Germinal center (tissue), 1 donor: ENCODE measurements around the gene NOA1.

Experiments used
- DNase-seq: peaks from one replicate; pipeline ENCODE4 v3.0.0; 2012; ENCODE audit warnings: mixed read lengths, low spot score

NOA1 gene

DNA sequence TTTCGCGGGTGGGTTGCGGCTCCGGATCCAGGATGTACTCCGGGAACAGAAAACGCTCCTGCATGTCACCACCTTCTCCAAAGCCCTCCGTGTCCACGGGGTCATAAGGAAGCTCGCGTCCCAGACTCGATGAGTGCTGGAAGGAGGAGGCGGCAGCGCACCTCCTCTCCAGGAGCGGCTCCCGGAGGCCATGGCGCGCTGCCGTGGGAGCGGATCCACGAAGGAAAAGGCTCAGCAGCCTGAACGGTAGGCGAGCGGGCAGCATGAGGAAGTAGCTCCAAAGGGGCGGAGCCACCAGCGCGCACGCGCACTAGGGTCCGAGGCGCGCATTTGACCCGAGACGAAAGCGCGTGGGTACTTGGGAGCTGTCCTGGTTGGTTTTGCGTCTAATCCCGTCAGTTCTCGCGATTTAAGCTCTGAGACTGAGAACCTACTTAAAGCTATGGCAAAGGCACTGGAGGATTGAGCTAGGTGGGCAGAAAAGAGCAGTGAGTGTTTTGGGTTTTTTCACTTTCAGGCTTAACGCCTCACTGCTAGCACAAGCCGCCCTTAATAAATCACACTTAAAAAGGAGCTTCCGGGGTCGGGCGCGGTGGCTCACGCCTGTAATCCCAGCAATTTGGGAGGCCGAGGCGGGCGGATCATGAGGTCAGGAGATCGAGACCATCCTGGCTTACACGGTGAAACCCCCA is at the start of gene NOA1:
TSS of gene NOA1 (minus strand) at position 286 of the 692 bp plus-strand sequence. CDS start at position 265, 21 bp downstream.
- DNase-seq = peak; percentile 93

DNA sequence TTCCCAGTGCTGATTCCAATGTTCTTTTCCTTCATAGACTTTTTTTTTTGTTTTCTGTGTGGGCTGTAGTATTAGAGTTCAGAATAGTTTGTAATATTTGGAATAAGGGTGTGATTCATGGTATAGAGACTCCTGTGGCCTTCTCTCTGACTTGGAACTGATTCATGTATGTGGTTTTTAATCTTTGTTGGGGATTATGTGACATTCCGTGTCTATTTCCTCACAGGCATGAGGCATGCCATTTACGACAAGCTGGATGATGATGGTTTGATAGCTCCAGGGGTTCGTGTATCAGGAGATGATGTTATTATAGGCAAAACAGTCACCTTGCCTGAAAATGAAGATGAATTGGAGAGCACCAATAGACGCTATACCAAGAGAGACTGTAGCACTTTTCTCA is 45.7 kb upstream of the NOA1 start:
- DNase-seq = no peak

DNA sequence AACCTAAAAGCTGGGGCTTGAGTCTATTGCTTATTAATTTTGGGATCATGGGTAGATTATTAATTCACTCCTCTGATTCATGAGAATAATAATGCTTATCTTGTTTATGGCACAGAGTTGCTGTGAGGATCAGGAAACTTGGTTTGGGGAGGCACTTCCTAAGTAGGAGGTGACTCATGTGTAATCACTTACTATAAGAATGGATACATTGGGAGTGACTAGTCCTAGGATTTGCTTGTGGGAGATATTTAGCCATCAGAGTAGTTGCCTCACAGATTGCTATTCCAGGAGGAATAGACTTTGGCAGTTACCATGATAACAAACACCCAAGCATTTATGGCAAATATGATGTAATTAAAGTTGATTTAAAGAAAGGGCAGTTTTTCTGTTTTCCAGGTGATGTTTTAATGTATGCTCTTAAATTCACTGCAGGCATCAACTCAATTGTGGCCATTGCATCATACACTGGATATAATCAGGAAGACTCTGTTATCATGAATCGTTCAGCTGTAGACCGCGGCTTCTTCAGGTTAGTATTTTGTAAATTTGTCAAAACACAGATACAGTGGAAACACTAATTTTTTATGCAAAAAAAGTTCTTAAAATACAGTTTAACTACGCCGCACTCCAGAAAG is 43.2 kb upstream of the NOA1 start:
- no peak for DNase-seq

DNA sequence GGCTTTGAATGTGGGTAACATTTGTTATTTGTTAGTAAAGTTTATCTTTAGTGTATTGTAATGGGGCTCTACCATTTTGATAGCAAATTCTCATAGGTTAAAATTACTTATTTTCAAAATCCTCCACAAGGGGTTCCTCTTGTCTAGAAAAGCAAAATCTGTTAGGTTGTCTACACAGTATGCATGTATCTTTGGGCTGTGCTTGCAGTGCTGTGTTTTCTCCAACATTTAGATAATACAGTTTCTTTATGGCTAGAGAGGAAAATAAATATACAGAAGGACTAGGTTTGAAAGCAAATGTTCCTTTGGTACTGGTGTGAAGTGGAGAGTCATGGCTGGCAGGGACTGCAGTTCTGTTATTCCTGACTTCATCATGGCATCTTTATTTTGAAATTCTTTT is 41.6 kb upstream of the NOA1 start:
- no peak for DNase-seq

DNA sequence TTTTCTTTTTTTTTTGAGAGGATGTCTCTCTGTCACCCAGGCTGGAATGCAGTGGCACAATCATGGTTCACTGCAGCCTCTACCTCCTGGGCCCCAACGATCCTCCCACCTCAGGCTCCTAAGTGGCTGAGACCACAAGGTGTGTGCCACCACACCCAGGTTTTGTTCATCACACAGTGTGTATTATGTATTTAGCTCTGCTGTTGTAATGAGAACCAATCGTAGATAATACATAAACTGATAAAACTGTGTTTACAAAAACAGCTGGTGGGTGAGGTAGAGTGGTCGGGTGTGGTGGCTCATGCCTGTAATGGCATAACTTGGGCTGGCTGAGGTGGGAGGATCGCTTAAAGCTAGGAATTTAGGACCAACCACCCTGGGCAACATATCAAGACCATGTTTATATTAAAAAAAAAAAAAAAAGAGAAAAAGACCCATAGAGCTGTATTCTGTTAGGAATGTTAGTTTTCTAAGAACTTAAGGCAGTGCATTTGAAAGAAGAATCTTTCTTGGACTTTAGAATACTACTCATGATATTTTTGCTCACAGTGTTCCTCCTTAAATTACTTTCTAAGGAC is 36.2 kb upstream of the NOA1 start:
- DNase-seq = no peak

DNA sequence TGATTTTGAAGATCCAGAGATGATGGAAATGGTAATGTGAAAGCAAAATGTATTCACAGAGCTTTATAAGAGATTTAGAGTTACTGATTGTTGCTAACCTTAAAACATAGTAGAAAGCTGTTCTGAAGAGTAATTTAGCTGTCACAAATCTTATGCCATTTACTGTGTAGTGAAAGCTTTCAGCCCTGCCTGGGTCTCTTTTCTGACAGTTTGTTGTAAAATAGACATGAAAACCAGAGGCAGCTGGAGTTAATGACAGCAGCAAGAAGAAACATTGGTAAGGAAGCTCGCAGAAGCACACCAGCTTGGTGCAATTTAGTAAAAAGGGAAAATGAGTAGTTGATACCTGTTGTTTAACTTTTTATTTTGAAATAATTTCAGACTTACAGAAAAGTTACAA is 22.3 kb upstream of the NOA1 start:
- no peak for DNase-seq

DNA sequence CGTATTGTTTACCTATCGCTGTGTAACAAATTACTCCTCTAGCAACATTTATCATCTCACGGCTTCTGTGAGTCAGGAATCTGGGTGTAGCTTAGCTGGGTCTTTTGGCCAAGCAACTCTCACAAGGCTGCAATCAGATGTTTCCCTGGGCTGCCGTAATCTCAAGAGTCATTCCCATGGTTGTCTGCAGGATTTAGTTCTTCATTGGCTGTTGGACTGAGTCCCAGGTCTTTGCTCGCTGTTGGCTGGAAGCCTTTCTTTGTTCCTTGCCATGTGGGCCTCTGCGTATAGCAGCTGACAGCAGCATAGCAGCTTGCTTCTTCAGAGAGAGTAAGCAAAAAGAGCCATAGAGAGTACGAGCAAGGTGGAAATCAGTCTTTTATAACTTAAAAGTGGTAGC is 18.1 kb upstream of the NOA1 start:
- no peak for DNase-seq

DNA sequence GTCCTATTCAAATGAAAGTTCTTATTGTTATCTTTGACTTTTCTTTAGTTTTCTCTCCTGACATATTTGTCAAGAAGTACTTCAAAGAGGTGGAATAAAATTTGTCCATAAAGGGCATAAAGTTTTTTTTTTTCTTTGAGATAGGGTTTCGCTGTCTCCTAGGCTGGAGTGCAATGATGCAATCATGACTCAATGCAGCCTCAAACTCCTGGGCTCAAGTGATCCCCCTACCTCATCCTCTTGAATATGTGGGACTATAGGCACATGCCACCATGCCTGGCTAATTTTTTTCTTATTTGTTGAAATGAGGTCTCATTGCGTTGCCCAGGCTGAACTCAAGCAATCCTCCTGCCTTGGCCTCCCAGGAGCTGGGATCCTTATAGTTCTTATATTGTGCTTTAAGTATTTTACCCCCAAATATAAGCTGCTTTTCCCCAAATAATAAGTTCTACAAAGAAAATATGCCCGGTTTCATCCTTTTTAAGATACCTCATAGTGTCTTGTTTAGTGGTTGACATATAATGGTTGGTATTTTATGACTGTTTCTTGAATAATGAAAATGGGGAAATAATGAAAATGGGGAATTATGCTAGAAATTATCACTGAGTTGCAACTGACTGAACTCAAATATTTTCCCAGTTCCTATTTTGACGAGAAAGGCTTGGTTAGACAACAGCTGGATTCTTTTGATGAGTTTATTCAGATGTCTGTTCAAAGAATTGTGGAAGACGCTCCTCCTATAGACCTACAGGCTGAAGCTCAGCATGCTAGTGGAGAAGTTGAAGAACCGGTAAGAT is 12.9 kb upstream of the NOA1 start:
- DNase-seq = no peak

DNA sequence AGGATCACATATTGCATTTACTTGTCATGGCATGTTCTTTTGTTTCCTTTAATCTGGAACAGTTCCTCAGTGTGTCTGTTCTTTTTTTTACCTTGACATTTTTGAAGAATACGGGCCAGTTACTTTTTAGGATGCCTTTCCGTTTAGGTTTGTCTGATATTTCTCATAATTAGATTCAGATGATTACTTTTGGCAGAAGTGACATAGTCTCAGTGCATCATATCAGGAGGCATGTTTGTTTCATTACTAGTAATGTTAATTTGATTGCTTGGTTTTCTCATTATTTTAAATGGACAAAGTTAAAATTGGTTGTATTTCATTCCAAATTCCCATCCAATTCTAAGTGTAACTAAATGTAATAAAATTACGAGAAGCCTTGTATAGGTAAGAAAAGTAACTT is 9.5 kb upstream of the NOA1 start:
- DNase-seq = no peak

DNA sequence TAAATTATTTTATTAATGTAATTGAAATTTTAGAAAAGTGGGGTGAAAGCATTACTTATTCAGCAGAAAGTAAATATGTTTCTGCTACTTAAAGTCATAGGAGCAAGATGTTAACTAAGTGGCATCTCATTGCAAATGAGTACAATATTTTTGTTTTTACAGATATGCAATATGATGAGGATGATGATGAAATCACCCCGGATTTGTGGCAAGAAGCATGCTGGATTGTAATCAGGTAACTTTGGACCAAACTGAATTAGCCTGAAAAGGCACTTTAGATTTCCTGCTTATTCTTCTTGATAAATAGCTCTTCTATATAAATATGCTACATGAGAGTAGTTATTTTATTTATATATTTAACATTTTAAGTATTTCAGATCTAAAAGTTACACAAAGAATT is 8.8 kb upstream of the NOA1 start:
- DNase-seq = no peak

DNA sequence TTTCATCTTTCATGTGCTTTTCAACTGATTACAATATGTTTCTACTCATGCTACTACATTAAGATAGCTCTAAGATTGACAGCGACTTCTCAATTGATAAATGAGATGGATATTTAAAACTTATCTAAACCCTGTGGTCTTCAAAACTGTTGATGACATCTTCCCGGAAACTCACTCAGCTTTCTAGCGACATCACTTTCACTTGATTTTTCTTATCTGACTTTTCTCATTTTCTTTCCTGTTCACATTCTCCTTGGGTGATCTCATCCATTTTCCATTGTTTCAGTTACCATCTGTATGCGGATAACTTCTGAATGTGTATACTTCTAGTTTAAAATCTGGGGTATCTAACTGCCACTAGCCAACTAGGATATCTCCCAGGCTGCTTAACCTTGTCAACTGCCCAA is 4.4 kb upstream of the NOA1 start:
- no peak for DNase-seq

DNA sequence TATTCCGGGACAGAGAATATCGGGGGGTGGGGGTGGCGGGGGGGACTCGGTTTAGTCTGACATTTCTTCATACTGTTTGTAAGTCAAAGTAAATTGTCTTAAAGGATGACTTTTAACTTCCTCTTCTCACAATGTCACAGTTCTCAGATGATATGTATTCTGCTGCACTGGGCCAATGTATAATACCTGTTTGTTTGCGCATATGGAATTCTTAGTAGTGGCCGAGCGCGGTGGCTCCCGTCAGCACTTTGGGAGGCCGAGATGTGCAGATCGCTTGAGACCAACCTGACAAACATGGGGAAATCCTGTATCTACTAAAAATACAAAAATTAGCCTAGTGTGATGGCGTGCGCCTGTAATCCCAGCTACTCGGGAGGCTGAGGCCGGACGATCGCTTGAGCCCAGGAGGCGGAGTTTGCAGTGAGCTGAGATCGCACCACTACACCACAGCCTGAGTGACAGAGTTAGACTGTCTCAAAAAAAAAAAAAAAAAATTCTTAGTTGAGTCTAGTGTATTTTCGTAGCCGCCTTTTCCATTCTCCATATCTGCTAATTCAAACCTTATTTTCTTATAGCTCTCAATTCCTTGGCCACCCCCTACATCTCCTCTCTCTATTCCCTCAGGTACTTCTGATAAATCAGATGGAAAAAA is 2.1 kb upstream of the NOA1 start:
- peak; percentile 18 for DNase-seq

DNA sequence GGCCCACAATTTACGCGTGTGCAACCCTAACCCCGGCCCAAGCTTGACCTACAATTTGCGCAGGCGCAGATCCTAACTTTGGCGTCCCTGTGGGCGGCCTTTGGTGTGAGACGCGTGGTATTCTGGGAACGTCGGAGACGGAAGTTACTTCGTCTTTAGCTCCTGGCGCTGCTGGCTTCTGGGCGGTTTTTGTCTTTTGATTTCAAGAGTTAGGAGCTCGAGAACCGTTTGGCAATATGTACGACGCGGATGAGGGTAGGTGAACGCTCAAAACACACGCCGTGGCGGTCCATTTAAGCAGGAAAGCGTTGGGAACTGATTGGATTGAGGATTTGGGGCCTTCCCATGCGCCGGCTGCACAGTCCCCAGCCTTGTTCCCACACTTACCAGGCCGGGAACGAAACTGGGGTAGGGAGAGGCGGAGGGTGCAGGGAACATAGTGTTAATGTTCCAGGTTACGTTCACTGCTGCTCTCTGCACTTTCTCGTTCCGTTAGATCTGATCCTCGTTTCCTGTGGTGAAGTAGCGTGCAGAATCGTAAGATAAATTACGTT is 1.4 kb upstream of the NOA1 start, which contains the start of gene POLR2B:
TSS of gene POLR2B (plus strand) at position 147 of the 554 bp plus-strand sequence. CDS start at position 237, 90 bp downstream.
- peak; percentile 86 for DNase-seq

DNA sequence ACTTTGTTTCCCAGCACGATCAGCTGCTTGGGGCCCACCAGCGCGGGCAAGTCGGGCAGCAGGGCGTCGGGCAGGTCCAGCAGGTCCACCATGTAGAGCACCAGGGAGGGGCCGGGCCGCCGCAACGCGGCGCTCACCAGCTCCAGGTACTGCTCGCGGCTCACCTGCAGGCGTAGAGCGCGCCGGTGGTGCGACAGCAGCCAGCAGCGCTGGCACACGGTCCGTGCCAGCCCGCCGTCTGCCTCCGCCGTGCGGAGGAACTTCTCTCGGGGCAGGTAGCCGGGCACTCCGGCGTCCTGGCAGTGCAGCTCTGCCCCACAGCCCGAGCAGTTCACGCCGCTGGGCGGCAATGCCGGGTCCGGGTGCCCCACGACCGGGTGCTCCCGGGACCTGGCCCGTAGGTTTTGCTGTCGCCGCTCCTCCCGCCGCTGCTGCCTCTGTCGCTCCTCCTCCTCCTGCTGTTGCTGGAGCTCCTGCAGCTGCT is 527 bp downstream of the NOA1 start:
- DNase-seq = peak; percentile 57

DNA sequence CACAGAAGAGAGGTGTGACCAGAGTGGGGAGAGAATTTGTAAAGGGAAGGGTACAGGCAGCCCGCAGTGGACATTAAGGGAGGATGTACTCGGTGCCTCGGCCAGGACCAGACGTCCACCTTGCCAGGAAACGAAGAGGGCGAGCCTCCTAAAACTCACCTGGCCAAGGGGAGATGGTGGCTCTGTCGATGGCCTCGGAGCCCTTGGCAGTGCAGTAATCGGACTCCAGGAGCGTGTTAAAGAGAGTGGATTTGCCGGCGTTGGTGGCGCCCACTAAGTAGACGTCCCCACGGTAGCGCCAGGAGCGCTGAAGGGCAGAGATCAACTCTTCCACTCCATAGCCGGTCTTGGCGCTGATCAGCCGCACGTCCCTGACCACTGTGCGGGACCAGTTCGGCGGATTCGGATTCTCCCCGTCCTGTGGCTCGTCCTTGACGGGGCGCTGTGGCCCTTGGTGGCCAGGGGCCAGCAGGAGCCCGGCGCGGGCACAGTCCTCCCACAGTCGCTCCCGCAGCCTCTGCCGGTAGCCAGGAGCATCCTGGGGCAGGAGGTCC is 1.0 kb downstream of the NOA1 start:
- DNase-seq = no peak

DNA sequence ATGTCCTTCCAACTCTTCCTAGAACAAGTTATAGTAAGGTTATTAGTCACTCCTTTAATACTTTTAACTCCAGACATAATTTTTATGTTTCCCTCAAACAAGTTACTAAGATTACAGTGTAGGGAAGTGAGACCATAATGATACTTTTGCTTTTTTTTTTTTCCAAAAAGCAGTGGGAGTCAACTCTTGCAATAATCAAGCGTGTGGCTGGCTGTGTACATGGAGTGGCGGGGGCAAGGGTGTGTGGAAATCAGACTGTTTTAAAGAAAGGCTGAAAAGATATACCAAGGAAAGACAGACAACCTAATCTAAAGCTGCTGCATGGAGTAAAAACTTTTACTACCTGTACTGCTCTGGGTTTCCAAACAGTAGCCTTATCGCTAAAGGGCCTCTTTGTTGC is 4.1 kb downstream of the NOA1 start:
- DNase-seq = no peak

DNA sequence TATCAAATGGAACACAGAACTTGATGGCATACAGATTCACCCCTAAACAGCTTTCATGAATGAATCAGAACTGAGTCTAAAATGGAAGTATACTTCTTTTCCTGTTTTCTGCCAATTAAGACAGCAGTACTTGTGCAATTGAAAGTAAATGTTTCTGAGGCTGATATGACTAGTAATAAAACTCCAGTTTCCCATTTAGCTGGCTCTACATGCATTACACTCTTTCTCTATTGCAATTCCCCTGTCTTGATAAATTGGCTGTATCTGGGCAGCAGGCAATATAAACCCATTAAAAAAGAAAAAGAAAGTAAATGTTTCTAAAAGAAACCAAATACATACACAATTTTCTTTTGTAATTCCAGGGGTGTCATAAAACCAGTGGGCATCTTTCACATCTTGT is 4.6 kb downstream of the NOA1 start:
- no peak for DNase-seq

DNA sequence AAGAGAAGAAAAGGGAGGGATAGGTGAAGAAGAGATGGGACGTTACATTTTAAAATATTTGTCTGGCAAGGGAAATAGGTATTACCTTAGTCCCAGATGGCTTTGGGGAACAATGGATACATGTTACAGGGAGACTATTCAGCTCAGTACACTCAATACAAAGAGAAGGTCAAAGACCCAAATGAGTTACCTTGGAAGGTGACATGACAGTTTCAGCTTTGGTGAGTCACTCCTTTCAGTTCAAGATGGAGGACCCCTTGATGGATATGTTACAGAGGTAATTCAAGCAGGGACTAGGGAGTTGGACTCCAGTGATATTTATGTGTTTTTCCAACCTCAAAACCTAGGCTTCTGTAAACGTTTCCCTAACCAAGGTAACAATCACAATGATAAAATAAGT is 5.0 kb downstream of the NOA1 start:
- DNase-seq = no peak

DNA sequence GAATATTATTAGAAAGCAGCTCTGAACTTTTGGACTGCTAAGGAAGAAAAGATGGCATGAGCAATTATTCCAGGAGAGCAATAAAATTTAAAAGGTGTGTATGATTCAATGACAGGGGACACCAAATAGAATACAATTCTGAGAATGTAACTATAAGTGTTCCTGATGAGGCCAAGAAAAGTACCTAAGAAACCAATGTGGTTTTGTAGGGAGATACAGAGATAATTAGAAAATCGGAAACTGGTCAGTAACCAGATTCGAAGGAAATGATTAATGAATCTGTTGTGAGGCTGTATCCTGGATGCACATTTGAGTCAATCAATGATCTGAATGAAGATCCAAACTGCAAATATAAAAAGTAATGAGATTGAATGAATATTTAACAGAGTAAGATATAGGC is 6.0 kb downstream of the NOA1 start:
- no peak for DNase-seq

DNA sequence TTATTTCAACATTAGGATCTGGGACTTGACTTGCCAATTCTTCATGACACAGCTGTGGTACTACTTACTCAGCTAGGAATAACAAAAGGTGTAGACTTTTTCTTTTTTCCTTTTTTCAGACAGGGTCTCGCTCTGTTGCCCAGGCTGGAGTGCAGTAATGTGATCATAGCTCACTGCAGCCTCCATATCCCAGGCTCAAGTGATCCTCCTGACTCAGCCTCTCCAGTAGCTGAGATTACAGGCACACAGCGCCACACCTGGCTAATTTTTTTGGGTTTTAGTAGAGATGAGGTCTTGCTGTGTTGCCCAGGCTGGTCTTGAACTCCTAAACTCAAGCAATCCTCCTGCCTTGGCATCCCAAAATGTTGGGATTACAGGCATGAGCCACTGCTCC is 16.3 kb downstream of the NOA1 start:
- DNase-seq = no peak

DNA sequence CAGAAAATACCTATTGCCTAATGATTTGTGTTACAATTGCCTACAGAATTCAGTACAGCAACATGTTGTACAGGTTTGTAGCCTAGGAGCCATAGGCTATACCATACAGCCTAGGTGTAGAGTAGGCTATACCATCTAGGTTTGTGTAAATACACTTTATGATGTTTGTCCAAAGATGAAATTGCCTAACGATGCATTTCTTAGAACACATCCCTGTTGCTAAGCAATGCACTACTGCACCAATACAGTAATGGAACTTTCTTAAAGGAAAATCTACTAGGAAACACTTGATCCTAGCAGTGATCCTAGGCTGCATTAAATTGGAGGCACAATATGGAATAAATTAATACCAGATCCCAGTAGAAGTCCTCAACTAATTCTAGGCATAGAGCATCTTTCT is 18.3 kb downstream of the NOA1 start:
- no peak for DNase-seq
